AG04449 (cell line): ENCODE results near the gene SPTBN1.

Experiments
- CTCF ChIA-PET: fragments of 350-600 bp; formaldehyde crosslinking; extraction: SDS; loops from one replicate; lab custom pipeline; 2021; ENCODE audit warnings: antibody characterized with exemption; lab: Yijun Ruan, JAX
- POLR2A ChIA-PET: fragments of 400-600, 350-600 bp; formaldehyde crosslinking; extraction: SDS; loops from one replicate; lab custom pipeline; 2020; ENCODE audit warnings: antibody characterized with exemption, inconsistent platforms; lab: Yijun Ruan, JAX
- DNase-seq: peaks from one replicate; pipeline ENCODE4 v3.0.0-alpha.2; 2010; ENCODE audit warnings: low read depth, low spot score
- H3K4me3 ChIP-seq: 2 replicates; pipeline ENCODE4 v1.5.1; 2011; ENCODE audit warnings: low read depth, mild to moderate bottlenecking, control low read depth, low read length
- TF ChIP-seq, protein P1 (sequence below): IDR thresholded peaks from one replicate; pipeline ENCODE4 v1.5.1; 2011; ENCODE audit warnings: mild to moderate bottlenecking, moderate library complexity, low read length, control low read depth, inconsistent platforms; ENCODE audit not compliant: insufficient read depth; ENCODE audit errors: missing control alignments

SPTBN1 gene

DNA sequence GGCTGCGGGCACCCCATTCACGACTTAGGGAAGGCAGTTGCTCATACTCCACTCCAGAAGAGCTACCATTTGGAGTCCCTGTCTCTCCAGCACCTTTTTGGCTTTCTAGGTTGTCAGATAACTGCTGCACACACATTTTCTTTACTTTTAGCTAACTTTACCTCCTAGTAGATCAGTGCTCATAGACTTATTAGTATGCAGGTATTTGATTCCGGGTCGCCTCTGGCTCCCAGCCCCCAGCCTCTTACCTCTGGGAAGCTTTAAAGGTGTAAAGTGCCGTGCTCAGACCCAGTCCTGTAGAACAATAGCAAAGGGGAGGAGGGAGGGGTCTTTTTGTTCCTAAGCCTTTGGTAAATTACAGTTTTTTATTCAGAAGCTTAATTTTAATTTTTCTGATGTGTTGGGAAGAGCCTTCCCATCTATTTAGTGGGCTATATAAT lies 102.9 kb downstream of the SPTBN1 start:
- ChIA-PET CTCF (interaction anchor here (0.9 to 1.6 kb wide), 7 partner anchors 9 to 145 kb away, joined by 3 to 8 read pairs (median 4); no protein-coding TSS in a partner anchor), POLR2A (interaction anchor here (0.6 to 1.9 kb wide), 5 partner anchors 10 to 223 kb away, joined by 3 to 10 read pairs (median 3); no protein-coding TSS in a partner anchor)
- DNase-seq: no peak
- H3K4me3 ChIP-seq: peak overlapping the region; percentile 61
- TF ChIP-seq, protein P1, sequence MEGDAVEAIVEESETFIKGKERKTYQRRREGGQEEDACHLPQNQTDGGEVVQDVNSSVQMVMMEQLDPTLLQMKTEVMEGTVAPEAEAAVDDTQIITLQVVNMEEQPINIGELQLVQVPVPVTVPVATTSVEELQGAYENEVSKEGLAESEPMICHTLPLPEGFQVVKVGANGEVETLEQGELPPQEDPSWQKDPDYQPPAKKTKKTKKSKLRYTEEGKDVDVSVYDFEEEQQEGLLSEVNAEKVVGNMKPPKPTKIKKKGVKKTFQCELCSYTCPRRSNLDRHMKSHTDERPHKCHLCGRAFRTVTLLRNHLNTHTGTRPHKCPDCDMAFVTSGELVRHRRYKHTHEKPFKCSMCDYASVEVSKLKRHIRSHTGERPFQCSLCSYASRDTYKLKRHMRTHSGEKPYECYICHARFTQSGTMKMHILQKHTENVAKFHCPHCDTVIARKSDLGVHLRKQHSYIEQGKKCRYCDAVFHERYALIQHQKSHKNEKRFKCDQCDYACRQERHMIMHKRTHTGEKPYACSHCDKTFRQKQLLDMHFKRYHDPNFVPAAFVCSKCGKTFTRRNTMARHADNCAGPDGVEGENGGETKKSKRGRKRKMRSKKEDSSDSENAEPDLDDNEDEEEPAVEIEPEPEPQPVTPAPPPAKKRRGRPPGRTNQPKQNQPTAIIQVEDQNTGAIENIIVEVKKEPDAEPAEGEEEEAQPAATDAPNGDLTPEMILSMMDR: no peak

DNA sequence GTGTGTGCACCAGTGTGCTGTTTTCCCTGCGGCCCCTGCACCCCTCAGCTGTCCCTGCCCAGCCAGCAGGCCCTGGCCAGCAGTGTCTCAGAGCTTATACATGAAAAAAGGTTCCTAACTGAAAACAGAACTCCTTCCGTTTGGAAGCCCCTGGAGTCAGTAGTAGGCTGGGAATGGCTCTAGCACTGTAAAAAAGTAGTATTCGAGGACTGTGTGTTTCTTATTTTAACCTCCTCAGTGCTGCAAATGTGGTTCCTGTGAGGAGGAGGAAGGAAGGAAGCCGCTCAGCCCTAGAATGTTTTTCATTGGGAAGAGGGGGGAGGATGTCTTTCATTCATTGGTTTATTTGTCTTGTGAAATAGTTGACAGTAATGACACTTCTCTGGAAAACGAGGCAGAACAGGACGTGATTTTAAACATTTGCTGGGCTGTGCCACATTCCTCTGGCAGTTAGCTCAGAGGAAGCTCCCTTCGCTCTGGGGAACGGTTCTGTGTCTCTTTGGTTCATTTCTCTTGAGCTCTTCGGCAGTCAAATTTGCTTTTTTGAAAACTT lies 103.5 kb downstream of the SPTBN1 start:
- TF ChIP-seq, protein P1: no peak
- peak; percentile 72 for DNase-seq
- POLR2A ChIA-PET: interaction anchor here (0.7 to 1.9 kb wide), 4 partner anchors 9 to 120 kb away, joined by 3 to 14 read pairs (median 8); no protein-coding TSS in a partner anchor

DNA sequence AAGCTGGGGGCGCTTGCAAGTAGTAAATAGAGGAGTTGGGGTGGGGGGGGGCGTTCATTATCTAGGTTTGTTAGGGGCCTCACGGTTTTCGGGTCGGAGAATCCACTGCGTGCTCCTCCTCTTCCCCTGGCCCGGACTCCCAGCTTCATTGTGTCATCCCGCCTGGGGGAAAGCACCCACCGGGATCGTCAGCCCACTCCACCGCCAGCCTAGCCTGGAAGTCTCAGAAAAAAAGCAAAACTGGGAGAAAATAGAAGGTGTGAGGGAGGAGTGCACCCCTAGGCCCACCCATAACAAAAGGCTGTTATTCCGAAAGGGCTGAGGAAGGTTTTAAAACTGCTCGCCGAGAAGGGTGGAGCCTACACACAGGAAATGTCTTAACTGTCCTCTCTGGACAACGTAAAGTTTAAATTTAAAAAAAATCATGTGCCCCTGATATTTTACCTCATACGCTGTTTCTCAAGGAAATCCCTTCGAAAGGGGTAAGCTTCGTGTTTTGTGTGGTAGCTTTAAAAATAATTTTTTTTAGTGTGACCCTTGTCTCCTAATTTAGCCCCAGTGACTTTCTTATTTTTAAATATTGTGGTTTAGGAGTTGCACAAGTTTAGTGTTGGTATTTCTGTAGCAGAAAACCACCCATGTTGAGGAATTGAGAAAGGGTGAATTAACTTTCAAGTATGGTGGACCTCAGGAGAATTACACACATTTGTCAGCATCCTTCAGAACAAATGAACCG lies 104.2 kb downstream of the SPTBN1 start:
- DNase-seq: no peak

More for the DNA sequence above, 103.5 kb downstream of the SPTBN1 start:
- H3K4me3 ChIP-seq: peak overlapping the region; percentile 61
- CTCF ChIA-PET: interaction anchor here (0.8 to 1.6 kb wide), 4 partner anchors 10 to 145 kb away, joined by 3 to 4 read pairs (median 3); no protein-coding TSS in a partner anchor

DNA sequence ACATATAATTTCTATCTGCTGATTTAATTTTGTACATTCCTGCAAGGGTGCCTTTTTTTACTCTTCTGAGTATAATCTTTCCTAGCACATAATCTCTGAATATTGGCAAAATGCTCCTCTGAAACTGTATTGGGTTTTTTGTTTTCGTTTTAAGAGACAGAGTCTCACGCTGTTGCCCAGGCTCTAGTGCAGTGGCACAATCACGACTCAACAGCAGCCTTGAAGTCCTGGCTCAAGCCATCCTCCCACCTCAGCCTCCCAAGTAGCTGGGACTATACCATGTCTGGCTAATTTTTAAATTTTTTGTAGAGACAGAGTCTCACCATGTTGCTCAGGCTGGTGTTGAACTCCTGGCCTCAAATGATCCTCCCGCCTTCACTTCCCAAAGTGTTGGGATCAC lies 104.9 kb downstream of the SPTBN1 start:
- ChIA-PET POLR2A (interaction anchor here (1.6 kb wide), 1 partner anchor 10 kb away, joined by 14 read pairs; no protein-coding TSS in a partner anchor), CTCF (no interaction called here)
- no peak for DNase-seq
- TF ChIP-seq, protein P1: no peak
- H3K4me3 ChIP-seq: no peak overlapping the region; the same call in none of the 2 replicates

More for the DNA sequence above, 104.2 kb downstream of the SPTBN1 start:
- CTCF ChIA-PET: interaction anchor here (0.8 to 1.3 kb wide), 2 partner anchors 12 to 144 kb away, joined by 3 read pairs; no protein-coding TSS in a partner anchor
- POLR2A ChIA-PET: interaction anchor here (1.1 to 1.9 kb wide), 3 partner anchors 11 to 120 kb away, joined by 7 to 14 read pairs (median 10); no protein-coding TSS in a partner anchor
- TF ChIP-seq, protein P1: no peak
- H3K4me3 ChIP-seq: peak overlapping the region; percentile 61

DNA sequence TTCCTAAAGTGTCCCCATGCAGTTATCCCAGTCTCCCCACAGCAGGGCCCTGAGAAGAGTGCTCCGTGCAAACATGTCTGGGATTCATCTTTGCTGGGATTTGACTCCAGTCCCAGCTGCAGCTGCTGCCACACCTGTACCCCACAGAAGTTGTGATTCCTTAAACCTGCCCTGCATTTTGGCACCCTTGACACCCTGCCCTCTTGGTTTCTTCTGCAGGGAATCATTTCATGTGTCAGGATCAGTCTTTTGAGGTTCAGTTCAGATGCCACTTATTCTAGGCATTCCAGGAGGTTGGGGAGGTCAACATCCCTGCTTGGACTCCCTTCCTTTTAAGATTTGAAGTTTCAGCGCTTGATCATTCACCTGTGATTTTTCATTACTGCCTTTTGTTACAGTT lies 108.3 kb downstream of the SPTBN1 start:
- CTCF ChIA-PET: no interaction called here
- no peak for DNase-seq
- POLR2A ChIA-PET: no interaction called here
- H3K4me3 ChIP-seq: no peak overlapping the region
- TF ChIP-seq, protein P1: no peak

DNA sequence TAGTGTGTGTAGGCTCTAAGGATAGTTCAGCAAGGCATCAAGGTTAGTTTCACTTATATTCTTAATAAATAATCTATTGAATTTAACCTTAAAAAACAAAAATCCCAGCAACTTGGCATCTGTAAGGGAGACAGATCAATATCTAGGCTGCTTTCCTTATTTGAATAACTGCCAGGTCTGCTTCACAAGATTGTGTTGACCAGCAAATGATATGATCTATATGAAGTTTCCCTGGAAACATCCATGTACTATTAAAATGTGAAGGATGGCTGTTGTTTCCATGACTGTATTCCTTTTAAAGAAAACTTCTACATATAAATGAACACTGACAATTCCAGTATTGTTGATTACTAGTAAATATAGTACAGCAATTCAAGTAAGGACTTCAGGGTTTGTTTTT lies 109.4 kb downstream of the SPTBN1 start:
- POLR2A ChIA-PET: no interaction called here
- TF ChIP-seq, protein P1: no peak
- DNase-seq: no peak
- CTCF ChIA-PET: no interaction called here
- H3K4me3 ChIP-seq: no peak overlapping the region
